Dermis blood vessel endothelial cell (primary cell): ENCODE data around the gene SON. TPM values are rescaled to one million over a fixed set of nuclear protein-coding genes. Genes with fewer than 3 reads are reported as not detected.
"Not testable (repeated sequence)": the region's sequence is repeated elsewhere in the genome, so short reads cannot be mapped to it uniquely, and the experiment has no call there.

Experiments used
- DNase-seq: peaks from one replicate; pipeline ENCODE4 v3.0.0; 2010
- total RNA-seq: library from RNA; depleted of rRNA; stranded (reverse); fragments of >200 nt; gene quantifications from 2 replicates; pipeline ENCODE4 v1.2.3, GENCODE V29; 2014

Gene SON
- total RNA-seq = 180 and 275 TPM in 2 replicates

GRCh38 chr21:33542640-33543504 is at the start of gene SON:
Gene SON, plus strand, starts transcription at chr21:33543038. Its CDS starts 55 bp downstream, at chr21:33543093.
- peak; percentile 99 for DNase-seq

- no peak for DNase-seq
Observed at GRCh38 chr21:33493756-33494155, 49.1 kb upstream of the SON start.

- DNase-seq = no peak
Observed at GRCh38 chr21:33495743-33496142, 47.1 kb upstream of the SON start.

- DNase-seq = no peak
Observed at GRCh38 chr21:33496345-33496744, 46.5 kb upstream of the SON start.

GRCh38 chr21:33505833-33506232 is 37.0 kb upstream of the SON start:
- DNase-seq = no peak

GRCh38 chr21:33507003-33507402 is 35.8 kb upstream of the SON start:
- not testable (repeated sequence) for DNase-seq

- no peak for DNase-seq
Observed at GRCh38 chr21:33510826-33511225, 32.0 kb upstream of the SON start.

- no peak for DNase-seq
Observed at GRCh38 chr21:33511639-33512038, 31.2 kb upstream of the SON start.

GRCh38 chr21:33512481-33512880 is 30.4 kb upstream of the SON start:
- no peak for DNase-seq

- no peak for DNase-seq
Observed at GRCh38 chr21:33514229-33514628, 28.6 kb upstream of the SON start.

GRCh38 chr21:33518899-33519298 is 23.9 kb upstream of the SON start:
- DNase-seq = no peak

- no peak for DNase-seq
Observed at GRCh38 chr21:33522297-33522952, 20.4 kb upstream of the SON start.

GRCh38 chr21:33522953-33523349 is 19.9 kb upstream of the SON start:
- DNase-seq = no peak

GRCh38 chr21:33531007-33531406 is 11.8 kb upstream of the SON start:
- DNase-seq = no peak

GRCh38 chr21:33537212-33537611 is 5.6 kb upstream of the SON start:
- DNase-seq = no peak

- no peak for DNase-seq
Observed at GRCh38 chr21:33539616-33540015, 3.2 kb upstream of the SON start.

- DNase-seq = no peak
Observed at GRCh38 chr21:33540711-33541104, 2.1 kb upstream of the SON start.

- peak; percentile 41 for DNase-seq
Observed at GRCh38 chr21:33541105-33541711, 1.6 kb upstream of the SON start.

GRCh38 chr21:33541756-33542639 is 840 bp upstream of the SON start, which contains the start of gene GART:
Gene GART, minus strand, starts transcription at chr21:33542117. Its CDS starts 2,802 bp downstream, at chr21:33539315.
- DNase-seq = peak; percentile 81

- peak; percentile 73 for DNase-seq
Observed at GRCh38 chr21:33543505-33544129, 779 bp downstream of the SON start.

- DNase-seq = no peak
Observed at GRCh38 chr21:33544451-33545195, 1.8 kb downstream of the SON start.
